Measurements from ENCODE around the gene HEMGN.

DNA sequence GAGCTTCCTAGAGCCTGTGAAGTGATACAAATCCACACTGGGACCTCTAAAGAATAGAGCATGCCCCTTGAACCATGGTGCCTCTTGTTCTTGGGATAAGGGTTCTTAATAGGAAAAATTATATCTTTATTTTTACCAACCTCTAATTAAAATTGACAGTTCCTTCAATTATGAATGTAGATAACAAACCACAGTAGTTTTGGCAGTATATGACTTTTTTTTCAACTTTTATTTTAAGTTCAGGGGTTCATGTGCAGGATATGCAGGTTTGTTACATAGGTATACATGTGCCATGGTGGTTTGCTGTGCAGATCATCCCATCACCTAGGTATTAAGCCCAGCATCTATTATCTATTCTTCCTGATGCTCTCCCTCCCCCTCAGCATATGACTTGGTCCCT is 974 bp downstream of the HEMGN start:
- TF ChIP-seq YY1 (IDR thresholded peaks at IDR 0.05; ENCODE audit: low read depth, low read length) (no peak), CEBPB (IDR thresholded peaks at IDR 0.05; ENCODE audit: low read depth, low read length) (no peak), SIX5 (IDR thresholded peaks at IDR 0.05; ENCODE audit: low read depth, low read length) (no peak), CBX8 (IDR thresholded peaks at IDR 0.05; ENCODE audit: borderline replicate concordance, low read depth, low read length) (no peak), SIN3A (conservative IDR thresholded peaks at IDR 0.05 in 1 of 2, IDR thresholded peaks at IDR 0.05 in 1 of 2; ENCODE audit: low read depth in 1 of 2, low read length in 2 of 2) (no peak), POLR2AphosphoS5 (IDR thresholded peaks at IDR 0.05; ENCODE audit: low read depth, low read length) (no peak), GABPA (IDR thresholded peaks at IDR 0.05; ENCODE audit: borderline replicate concordance, insufficient read depth, low read length) (no peak), RFX5 (IDR thresholded peaks at IDR 0.05; ENCODE audit: borderline replicate concordance, low read depth, low read length) (no peak), TEAD4 (IDR thresholded peaks at IDR 0.05; ENCODE audit: low read depth, low read length) (no peak), TCF12 (IDR thresholded peaks at IDR 0.05; ENCODE audit: low read depth, low read length) (no peak), FOSL1 (IDR thresholded peaks at IDR 0.05; ENCODE audit: insufficient read depth, low read depth, low read length) (no peak), EGR1 (IDR thresholded peaks at IDR 0.05; ENCODE audit: borderline replicate concordance, low read depth, low read length) (no peak)
- TF ChIP-seq, protein P1, sequence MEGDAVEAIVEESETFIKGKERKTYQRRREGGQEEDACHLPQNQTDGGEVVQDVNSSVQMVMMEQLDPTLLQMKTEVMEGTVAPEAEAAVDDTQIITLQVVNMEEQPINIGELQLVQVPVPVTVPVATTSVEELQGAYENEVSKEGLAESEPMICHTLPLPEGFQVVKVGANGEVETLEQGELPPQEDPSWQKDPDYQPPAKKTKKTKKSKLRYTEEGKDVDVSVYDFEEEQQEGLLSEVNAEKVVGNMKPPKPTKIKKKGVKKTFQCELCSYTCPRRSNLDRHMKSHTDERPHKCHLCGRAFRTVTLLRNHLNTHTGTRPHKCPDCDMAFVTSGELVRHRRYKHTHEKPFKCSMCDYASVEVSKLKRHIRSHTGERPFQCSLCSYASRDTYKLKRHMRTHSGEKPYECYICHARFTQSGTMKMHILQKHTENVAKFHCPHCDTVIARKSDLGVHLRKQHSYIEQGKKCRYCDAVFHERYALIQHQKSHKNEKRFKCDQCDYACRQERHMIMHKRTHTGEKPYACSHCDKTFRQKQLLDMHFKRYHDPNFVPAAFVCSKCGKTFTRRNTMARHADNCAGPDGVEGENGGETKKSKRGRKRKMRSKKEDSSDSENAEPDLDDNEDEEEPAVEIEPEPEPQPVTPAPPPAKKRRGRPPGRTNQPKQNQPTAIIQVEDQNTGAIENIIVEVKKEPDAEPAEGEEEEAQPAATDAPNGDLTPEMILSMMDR (IDR thresholded peaks at IDR 0.05; ENCODE audit: control extremely low read depth in 1 of 3, insufficient read depth in 1 of 3, low read depth in 1 of 3, low read length in 3 of 3) = no peak
